ENCODE data around the gene IDS.

- TF ChIP-seq RAD21 (IDR thresholded peaks at IDR 0.05; ENCODE audit: low read length) = no peak
- TF ChIP-seq CTCF (IDR thresholded peaks at IDR 0.05) = no peak
- TF ChIP-seq MAX (IDR thresholded peaks at IDR 0.05; ENCODE audit: low read depth) = no peak
- no peak for TF ChIP-seq POLR2AphosphoS5 (IDR thresholded peaks at IDR 0.05; ENCODE audit: low read depth, low read length)
- TF ChIP-seq JUND (IDR thresholded peaks at IDR 0.05) = no peak
- TF ChIP-seq USF2 (IDR thresholded peaks at IDR 0.05; ENCODE audit: borderline replicate concordance, low read depth, low read length) = no peak
- TF ChIP-seq REST (IDR thresholded peaks at IDR 0.05; ENCODE audit: low read depth, low read length) = no peak
- no peak for TF ChIP-seq SIN3A (IDR thresholded peaks at IDR 0.05; ENCODE audit: borderline replicate concordance, low read depth, low read length)
- no peak for TF ChIP-seq YY1 (IDR thresholded peaks at IDR 0.05; ENCODE audit: low read depth)
- no peak for TF ChIP-seq EP300 (IDR thresholded peaks at IDR 0.05; ENCODE audit: borderline replicate concordance in 1 of 2, low read depth in 1 of 2, low read length in 1 of 2)
- no peak for TF ChIP-seq CHD2 (IDR thresholded peaks at IDR 0.05; ENCODE audit: low read length, partially characterized antibody)
Observed at GRCh38 chrX:149541521-149542047, 36.5 kb upstream of the IDS start.

Data from SK-N-SH (cell line).